Endometrium (tissue), 2 donors: ENCODE results near the gene ANGPTL4.

ENCODE experiments used
- FAIRE-seq: peaks from 2 replicates; lab custom pipeline; 2012; peaks lifted over from hg19 to GRCh38; lab: Jason Lieb, UNC
- donor health status: control.
- donor health status: control.

ANGPTL4 gene

GRCh38 chr19:8413629-8413995 is 49.7 kb downstream of the ANGPTL4 start:
- no peak for FAIRE-seq

DNA sequence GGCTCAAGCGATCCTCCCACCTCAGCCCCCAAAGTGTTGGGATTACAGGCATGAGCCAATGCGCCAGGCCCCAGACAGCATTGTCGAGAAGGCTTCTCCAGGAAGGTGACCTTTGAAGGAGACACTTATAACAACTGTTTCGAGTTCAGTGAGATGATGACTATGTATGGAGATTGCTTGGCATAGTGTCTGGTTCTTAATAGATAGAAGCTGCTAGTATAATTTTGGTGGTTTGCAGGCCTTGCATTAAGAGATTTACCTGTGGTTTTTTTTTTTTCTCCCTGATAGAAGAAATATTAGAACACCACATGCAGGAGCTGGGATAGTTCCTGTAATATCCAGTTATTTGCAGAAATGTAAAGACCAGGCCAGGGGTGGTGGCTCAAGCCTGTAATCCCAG is 52.8 kb downstream of the ANGPTL4 start:
- FAIRE-seq, result no peak

DNA sequence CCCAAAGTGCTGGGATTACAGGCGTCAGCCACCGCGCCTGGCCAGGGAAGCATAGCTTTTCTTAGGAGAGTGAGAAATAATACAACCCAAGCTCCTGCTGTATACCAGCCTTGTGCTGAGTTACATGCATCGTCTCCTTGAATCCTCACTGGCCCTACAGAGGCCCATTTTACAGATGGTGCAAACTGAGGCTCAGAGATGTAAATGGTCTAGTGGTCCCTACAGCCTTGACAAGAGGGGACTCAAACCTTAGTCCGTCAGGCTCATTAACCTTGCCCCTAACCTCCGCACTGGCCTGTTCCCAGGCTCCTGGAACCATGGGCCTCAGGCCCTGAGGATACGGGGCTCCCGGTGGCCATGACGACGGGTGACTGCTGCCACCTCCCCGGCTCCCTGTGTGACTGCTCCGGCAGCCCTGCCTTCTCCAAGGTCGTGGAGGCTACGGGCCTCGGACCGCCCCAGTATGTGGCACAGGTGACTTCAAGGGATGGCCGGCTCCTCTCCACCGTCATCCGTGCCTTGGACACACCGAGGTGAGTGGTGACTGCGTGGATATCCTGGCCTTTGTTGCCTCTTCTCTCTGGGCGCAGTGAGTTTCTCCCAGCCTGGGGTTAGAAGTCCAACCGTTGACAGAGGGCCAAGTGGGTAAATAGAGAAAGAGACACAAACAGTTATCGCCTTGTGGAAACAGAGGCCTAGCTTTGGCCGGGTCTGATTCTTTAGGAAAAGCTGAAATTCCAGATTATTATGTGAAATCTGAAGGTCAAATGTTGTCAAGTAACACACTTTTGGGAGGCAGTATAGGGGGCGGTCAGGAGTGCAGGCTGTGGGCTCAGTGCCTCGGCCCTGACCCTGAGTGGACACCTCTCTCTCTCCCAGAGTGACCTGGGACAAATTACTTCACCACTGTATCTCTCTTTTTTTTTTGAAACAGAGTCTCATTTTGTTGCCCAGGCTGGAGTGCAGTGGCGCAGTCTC is 57.8 kb downstream of the ANGPTL4 start:
- FAIRE-seq, result no peak

- FAIRE-seq, result peak; percentile 95
These were observed 59.9 kb downstream of the ANGPTL4 start for GRCh38 chr19:8423817-8424223.
